ENCODE measurements around the gene SEMA3D.

SEMA3D gene

DNA sequence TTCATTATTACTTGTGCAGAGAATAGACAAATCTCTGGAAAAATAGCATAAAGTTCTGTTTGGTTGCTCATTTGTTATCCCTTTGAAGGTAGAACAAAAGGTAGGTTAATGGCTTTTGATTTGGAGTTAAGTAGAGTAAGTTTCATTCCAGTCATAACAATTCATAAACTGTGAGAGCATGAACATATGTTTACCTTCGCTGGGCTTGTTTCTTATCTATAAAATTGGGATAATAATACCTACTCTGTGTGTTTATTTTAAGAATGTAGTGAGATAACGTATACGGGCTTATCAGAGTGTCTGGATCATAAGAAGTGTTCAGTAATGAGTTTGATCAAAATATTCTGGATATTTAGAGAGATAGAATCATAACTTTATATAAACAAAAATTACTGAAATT is 155.4 kb downstream of the SEMA3D start:
- DNase-seq (ENCODE audit: low spot score): no peak

- DNase-seq (ENCODE audit: low spot score): peak; percentile 41
These were observed 156.0 kb downstream of the SEMA3D start for GRCh38 chr7:85030893-85031292.

- no peak for DNase-seq (ENCODE audit: low spot score)
These were observed 161.5 kb downstream of the SEMA3D start for GRCh38 chr7:85025312-85025756.

- DNase-seq (ENCODE audit: low spot score): no peak
These were observed 162.9 kb downstream of the SEMA3D start for GRCh38 chr7:85023916-85024315.

DNA sequence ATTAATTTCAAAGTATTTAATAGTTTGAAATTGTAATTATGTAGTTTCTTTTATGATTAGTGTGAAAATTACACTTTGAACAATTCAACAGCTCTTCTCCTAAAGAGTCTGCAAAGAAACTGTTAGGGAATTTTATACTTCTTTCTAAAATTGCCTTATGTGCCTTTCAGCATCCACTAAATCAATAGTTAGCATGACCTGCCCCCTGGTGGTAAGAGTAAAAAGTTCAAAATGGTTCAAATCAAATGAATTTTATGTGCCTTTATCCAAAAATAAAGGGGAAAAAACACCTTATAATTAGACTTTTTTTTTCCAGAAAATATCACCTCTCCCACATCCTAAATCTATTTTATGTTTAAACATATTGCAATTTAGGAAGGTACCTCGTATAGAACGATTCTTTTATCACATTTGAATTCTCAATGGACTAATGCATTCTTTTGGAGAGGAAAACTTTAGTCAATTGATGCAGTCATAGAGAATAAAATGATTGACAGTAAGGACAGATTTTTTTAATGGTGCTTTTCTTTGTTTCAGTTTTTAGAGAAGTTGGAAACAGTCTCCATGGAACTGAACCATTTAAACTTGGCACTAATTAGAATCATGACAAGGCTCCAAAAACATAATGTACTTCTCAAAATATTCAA is 163.7 kb downstream of the SEMA3D start:
- DNase-seq (ENCODE audit: low spot score): peak; percentile 22

DNA sequence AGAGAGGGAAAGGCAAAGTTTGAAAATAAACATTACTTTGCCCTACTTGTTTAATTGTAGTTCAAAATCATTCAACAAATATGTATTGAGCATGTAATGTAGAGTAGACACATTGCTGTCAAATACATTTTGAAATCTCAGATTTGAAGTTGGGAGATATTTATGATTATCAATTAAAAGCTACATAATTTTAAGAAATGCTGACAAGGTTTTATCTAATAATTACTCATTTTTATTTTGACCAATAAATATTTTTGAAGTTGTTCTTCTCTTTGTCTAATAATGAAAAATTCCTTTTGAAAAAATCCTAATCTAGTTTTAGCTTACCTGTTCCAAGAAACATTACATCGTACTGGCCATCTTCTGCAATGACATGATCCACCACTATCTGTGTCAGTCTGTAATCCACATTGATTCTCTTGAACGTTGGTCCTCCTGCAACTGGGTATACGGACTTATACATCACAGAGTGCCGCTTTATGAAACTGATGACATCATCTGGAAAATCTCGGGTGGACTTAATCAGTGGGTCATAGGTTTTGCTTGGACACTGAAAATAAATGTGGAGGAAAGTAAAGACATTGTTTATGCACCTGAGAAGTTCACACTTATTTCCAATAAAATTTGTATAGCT is 164.7 kb downstream of the SEMA3D start:
- no peak for DNase-seq (ENCODE audit: low spot score)

DNA sequence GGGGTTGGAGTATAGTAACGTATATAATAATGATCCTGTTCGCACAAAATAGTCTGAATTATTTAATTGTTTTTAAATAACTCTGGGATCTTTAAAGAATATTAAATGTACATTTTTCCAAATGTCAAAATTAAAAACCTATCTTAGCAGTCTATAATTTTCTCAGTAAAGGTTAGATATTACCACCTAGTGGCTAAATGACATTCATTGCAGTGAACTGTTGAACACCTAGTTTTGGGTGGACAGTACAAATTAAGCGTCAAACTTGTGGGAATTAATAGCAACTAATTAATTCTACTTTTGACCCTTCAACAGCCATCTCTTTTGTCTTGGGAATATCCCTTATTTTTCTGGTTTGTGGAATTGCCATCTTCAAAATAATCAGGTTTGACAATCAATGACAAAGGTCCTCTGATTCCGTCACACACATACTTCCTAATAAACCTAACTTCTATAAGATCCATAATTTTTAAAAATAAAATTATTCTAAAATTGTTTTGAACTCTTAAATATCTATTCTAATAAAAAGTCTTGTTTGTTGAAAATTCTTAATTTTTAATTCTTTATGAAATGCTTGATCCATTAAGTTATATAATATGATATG is 165.7 kb downstream of the SEMA3D start:
- DNase-seq (ENCODE audit: low spot score): peak; percentile 13

DNA sequence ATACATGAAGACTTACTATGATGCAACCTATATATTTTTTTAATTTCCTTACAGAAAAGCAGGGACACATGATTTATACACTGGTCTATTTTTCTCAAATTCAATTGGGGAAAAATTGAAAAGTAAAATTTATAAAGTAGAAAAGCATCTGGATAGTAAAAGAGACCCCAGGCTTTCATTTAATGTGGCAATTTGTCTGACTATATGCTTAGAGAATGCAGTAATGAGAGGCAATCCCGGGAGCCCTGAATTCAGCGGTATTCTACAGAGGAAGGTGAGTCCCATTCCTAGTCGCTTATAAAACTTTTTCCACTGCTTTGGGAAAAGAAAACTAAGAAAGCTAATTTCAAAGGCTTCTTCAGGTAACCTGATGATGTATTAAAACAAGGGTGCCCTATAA is 167.1 kb downstream of the SEMA3D start:
- DNase-seq (ENCODE audit: low spot score): no peak

- DNase-seq (ENCODE audit: low spot score): no peak
These were observed 167.7 kb downstream of the SEMA3D start for GRCh38 chr7:85019176-85019575.

- no peak for DNase-seq (ENCODE audit: low spot score)
These were observed 168.4 kb downstream of the SEMA3D start for GRCh38 chr7:85018498-85018897.

GRCh38 chr7:85016286-85016685 is 170.6 kb downstream of the SEMA3D start:
- DNase-seq (ENCODE audit: low spot score): no peak

DNA sequence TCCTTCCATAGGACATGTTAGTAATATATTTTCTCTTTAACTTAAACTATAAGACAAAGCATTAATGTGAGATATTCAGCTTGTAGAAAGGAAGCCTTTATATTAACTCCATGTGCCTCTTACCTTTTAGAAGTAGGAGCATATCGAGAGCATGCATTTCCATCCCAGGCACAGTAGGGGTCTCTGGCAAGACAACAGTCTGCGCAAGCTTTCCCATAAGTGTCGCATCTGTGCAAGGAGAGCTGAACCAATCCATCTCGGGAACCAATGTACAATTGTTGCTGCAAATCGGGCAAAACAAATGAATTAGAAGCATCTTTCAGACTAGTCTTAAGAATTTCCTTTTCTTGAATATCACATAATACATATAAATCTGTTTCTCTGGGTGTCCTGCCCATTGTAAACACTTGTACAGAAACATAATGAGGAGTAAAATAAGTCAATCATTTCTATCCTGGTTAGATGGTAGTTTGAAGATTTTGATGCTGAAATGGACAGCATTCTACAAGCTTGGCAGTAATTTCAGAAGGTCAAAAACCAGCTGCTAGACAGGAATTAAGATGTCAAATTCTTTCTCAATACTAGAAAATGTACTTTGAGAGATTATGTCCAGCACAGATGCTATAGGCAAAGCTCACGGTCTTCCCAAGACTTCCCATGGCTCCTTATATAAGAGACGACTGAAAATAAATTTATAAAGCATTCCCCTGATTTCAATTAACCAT is 171.8 kb downstream of the SEMA3D start:
- no peak for DNase-seq (ENCODE audit: low spot score)

- no peak for DNase-seq (ENCODE audit: low spot score)
These were observed 175.7 kb downstream of the SEMA3D start for GRCh38 chr7:85011127-85011526.

DNA sequence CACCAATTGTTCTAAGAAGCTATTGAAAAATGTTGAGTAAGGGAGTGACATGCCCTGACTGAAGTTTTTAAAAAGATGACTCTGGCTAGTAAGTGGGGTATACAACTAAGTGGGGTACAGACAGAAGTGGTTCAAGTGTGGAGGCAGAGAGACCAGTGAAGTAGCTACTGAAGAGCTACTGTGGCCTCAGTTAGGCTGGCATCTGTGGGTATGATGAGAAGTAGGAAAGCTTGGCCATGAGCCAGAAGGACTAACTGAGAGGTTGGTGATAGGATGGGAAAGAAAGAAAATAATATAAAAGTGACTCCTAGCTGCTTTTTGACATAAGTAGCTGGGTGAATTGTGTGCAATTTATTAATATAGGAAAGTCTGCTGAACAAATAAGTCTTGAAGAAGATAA is 176.6 kb downstream of the SEMA3D start:
- DNase-seq (ENCODE audit: low spot score): no peak

DNA sequence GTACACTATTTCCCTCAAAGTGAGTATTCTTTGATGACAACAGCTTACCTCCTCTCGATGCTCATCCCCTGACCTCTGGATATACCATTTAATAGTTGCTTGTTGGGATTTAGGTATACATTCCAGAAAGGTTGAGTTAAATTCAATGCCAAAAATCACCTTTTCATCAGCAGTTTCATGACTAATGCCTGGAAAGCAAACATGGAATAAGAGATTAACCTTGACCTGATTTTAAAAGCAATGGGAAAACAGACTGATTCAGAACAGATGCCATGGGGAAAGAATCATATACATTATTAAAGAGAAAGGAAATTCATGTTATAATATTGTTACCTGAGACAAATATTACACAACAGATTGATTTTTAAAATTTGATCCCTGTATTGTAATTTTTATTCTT is 180.1 kb downstream of the SEMA3D start:
- DNase-seq (ENCODE audit: low spot score): no peak

DNA sequence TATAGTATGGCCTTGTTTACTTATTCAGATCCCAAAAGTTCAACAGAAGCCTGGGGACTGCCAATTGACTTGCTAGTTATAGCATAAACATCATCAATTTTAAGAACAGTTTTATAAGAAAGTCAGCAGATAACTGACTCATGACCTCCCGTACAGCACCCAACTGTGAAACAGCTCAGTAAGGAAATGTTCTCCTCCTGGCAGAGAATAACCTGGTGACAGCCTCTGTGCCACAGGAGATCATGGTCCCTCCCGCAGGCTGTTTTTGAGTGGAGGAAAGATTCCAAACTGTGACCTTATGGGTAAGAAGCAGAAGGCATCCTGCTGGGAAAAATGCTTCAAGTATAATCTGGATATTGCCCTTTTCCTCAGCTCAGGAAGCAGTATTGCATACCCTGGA is 182.5 kb downstream of the SEMA3D start:
- peak; percentile 11 for DNase-seq (ENCODE audit: low spot score)

DNA sequence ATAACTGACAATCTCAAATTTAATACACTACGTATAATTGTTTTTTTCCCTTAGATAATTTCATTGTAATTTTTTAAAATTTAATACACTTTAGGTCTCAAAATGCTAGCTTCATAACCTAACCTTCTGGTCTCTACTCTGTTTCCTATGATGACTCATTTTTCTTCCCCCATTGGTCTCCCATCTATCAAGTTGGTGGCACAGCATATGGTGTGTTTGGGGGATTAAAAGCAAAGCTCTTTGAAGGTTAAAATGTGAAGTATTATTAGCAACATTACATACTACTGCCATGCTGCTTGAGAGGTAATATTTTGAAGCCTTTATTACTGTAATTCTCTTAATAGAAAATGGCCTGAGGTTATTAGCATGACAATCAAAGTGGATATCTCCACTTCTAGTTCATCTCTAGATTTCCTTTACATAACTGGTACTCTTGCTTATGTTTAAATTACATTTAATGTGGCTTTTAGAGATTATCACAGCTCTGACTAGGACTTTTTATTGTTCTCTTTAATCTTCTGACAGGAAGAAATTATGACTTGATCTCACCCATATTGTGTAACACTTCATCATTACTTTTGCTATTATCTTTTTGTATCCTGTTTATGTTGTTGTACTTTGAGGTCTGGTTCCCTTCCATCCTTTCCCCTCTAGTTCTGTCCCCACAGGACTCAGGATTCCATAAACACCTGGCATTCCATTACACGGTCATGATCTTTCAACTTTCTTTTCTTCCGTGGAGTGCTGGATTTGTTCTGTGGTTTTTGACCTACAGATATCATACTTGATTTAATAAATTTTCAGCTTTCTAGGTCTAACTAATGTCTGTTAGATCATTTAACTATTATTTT is 185.1 kb downstream of the SEMA3D start:
- no peak for DNase-seq (ENCODE audit: low spot score)

GRCh38 chr7:85000735-85001350 is 186.0 kb downstream of the SEMA3D start:
- no peak for DNase-seq (ENCODE audit: low spot score)

- no peak for DNase-seq (ENCODE audit: low spot score)
These were observed 187.4 kb downstream of the SEMA3D start for GRCh38 chr7:84999450-84999849.

GRCh38 chr7:84998665-84999064 is 188.2 kb downstream of the SEMA3D start:
- DNase-seq (ENCODE audit: low spot score): no peak

- no peak for DNase-seq (ENCODE audit: low spot score)
These were observed 189.2 kb downstream of the SEMA3D start for GRCh38 chr7:84997626-84998025.
